ENCODE measurements around the gene LRRC37A3. TPM values are rescaled to one million over a fixed set of nuclear protein-coding genes. Genes with fewer than 3 reads are reported as not detected.
"Not testable (repeated sequence)": the region's sequence is repeated elsewhere in the genome, so short reads cannot be mapped to it uniquely, and the experiment has no call there.

Gene LRRC37A3
- total RNA-seq, 6 experiments from 2014 or later: 1.0 to 3.2 (median 2.8) TPM

GRCh38 chr17:64927444-64927843, 8.2 kb upstream of the LRRC37A3 start:
- H3K4me3 Mint-ChIP-seq: peak overlapping the region; percentile 70
- not testable (repeated sequence) for H3K27me3 Mint-ChIP-seq (ENCODE audit: insufficient read depth); H3K9me3 Mint-ChIP-seq; H3K36me3 Mint-ChIP-seq (ENCODE audit: low read depth)
- peak overlapping the region; percentile 82 for H3K27ac Mint-ChIP-seq
- TF ChIP-seq CTCF (IDR thresholded peaks at IDR 0.05): peak; percentile 83
- peaks cover 42% of the 10 kb centered on the region for H3K4me1 Mint-ChIP-seq (ENCODE audit: low read depth)
- peak; percentile 71 for DNase-seq

- not testable (repeated sequence) for H3K36me3 Mint-ChIP-seq (ENCODE audit: low read depth); H3K9me3 Mint-ChIP-seq; H3K27ac Mint-ChIP-seq; H3K27me3 Mint-ChIP-seq (ENCODE audit: insufficient read depth); H3K4me3 Mint-ChIP-seq; DNase-seq
- H3K4me1 Mint-ChIP-seq (ENCODE audit: low read depth): peaks cover 42% of the 10 kb centered on the region
Measured at GRCh38 chr17:64926430-64926829, 7.2 kb upstream of the LRRC37A3 start.

GRCh38 chr17:64925244-64925643, 6.0 kb upstream of the LRRC37A3 start:
- DNase-seq; H3K36me3 Mint-ChIP-seq (ENCODE audit: low read depth); H3K4me3 Mint-ChIP-seq; H3K27me3 Mint-ChIP-seq (ENCODE audit: insufficient read depth); H3K27ac Mint-ChIP-seq; H3K9me3 Mint-ChIP-seq: not testable (repeated sequence)
- peaks cover 32% of the 10 kb centered on the region for H3K4me1 Mint-ChIP-seq (ENCODE audit: low read depth)

GRCh38 chr17:64923051-64923568, 3.8 kb upstream of the LRRC37A3 start:
- not testable (repeated sequence) for H3K4me3 Mint-ChIP-seq; H3K27ac Mint-ChIP-seq; DNase-seq; H3K9me3 Mint-ChIP-seq; H3K27me3 Mint-ChIP-seq (ENCODE audit: insufficient read depth); H3K36me3 Mint-ChIP-seq (ENCODE audit: low read depth)
- H3K4me1 Mint-ChIP-seq (ENCODE audit: low read depth): peaks cover 18% of the 10 kb centered on the region

GRCh38 chr17:64920419-64921172, 1.3 kb upstream of the LRRC37A3 start:
- Mint-ChIP-seq H3K9me3 (no peaks in the 10 kb centered on the region), H3K27me3 (ENCODE audit: insufficient read depth) (no peaks in the 10 kb centered on the region), H3K4me1 (ENCODE audit: low read depth) (no peaks in the 10 kb centered on the region), H3K4me3 (peak overlapping the region; percentile 88), H3K36me3 (ENCODE audit: low read depth) (no peaks in the 10 kb centered on the region), H3K27ac (0 out of 2 replicates have a peak overlapping the region, but pooled peaks have one; percentile 81)
- no peak for TF ChIP-seq CTCF (IDR thresholded peaks at IDR 0.05)
- no peak for DNase-seq

- Mint-ChIP-seq H3K27me3 (ENCODE audit: insufficient read depth) (no peaks in the 10 kb centered on the region), H3K4me1 (ENCODE audit: low read depth) (no peaks in the 10 kb centered on the region), H3K36me3 (ENCODE audit: low read depth) (no peaks in the 10 kb centered on the region), H3K27ac (peak overlapping the region; percentile 81), H3K9me3 (no peaks in the 10 kb centered on the region), H3K4me3 (peak overlapping the region; percentile 88)
- no peak for TF ChIP-seq CTCF (IDR thresholded peaks at IDR 0.05)
- no peak for DNase-seq
Measured at GRCh38 chr17:64920026-64920418, 744 bp upstream of the LRRC37A3 start.

- H3K4me3 Mint-ChIP-seq: peak overlapping the region; percentile 88
- H3K9me3 Mint-ChIP-seq; H3K36me3 Mint-ChIP-seq (ENCODE audit: low read depth); H3K4me1 Mint-ChIP-seq (ENCODE audit: low read depth); H3K27me3 Mint-ChIP-seq (ENCODE audit: insufficient read depth); DNase-seq: not testable (repeated sequence)
- peak overlapping the region; percentile 80 for H3K27ac Mint-ChIP-seq
Measured at GRCh38 chr17:64918842-64919288, 413 bp downstream of the LRRC37A3 start.

- not testable (repeated sequence) for H3K36me3 Mint-ChIP-seq (ENCODE audit: low read depth); H3K4me3 Mint-ChIP-seq; DNase-seq; H3K4me1 Mint-ChIP-seq (ENCODE audit: low read depth); H3K9me3 Mint-ChIP-seq; H3K27me3 Mint-ChIP-seq (ENCODE audit: insufficient read depth); H3K27ac Mint-ChIP-seq
Measured at GRCh38 chr17:64917540-64917939, 1.7 kb downstream of the LRRC37A3 start.

- not testable (repeated sequence) for DNase-seq; H3K27ac Mint-ChIP-seq; H3K36me3 Mint-ChIP-seq (ENCODE audit: low read depth); H3K9me3 Mint-ChIP-seq; H3K4me3 Mint-ChIP-seq; H3K27me3 Mint-ChIP-seq (ENCODE audit: insufficient read depth); H3K4me1 Mint-ChIP-seq (ENCODE audit: low read depth)
Measured at GRCh38 chr17:64915244-64915643, 4.0 kb downstream of the LRRC37A3 start.

GRCh38 chr17:64910191-64910514, 9.1 kb downstream of the LRRC37A3 start:
- not testable (repeated sequence) for DNase-seq; H3K27me3 Mint-ChIP-seq (ENCODE audit: insufficient read depth); H3K4me3 Mint-ChIP-seq; H3K27ac Mint-ChIP-seq; H3K4me1 Mint-ChIP-seq (ENCODE audit: low read depth); H3K36me3 Mint-ChIP-seq (ENCODE audit: low read depth); H3K9me3 Mint-ChIP-seq

GRCh38 chr17:64909511-64910190, 9.6 kb downstream of the LRRC37A3 start:
- not testable (repeated sequence) for H3K4me1 Mint-ChIP-seq (ENCODE audit: low read depth); H3K36me3 Mint-ChIP-seq (ENCODE audit: low read depth); H3K9me3 Mint-ChIP-seq; H3K27ac Mint-ChIP-seq; DNase-seq; H3K27me3 Mint-ChIP-seq (ENCODE audit: insufficient read depth); H3K4me3 Mint-ChIP-seq

All from HFFc6 (cell line).